Coronary artery (tissue), 2 donors: Measurements from ENCODE around the gene IFNE.
"Not testable (repeated sequence)": the region's sequence is repeated elsewhere in the genome, so short reads cannot be mapped to it uniquely, and the experiment has no call there.

Source experiments
- DNase-seq: peaks from one replicate; pipeline ENCODE4 v3.0.0-alpha.2; 2017; ENCODE audit warnings: low spot score
- H3K27ac ChIP-seq, 2 donors: fragments of 200-600 bp; sonication (generic); one replicate each; pipeline ENCODE4 v1.5.1; 2016 to 2019
- H3K4me3 ChIP-seq: fragments of 200-600 bp; sonication (generic); 2 replicates; pipeline ENCODE4 v1.5.1; 2016; ENCODE audit warnings: mild to moderate bottlenecking, moderate library complexity
- CTCF ChIP-seq: fragments of 200-600 bp; sonication (generic); IDR thresholded peaks from one replicate; pipeline ENCODE4 v1.5.1; 2019; ENCODE audit warnings: antibody characterized with exemption

IFNE gene

GRCh38 chr9:21465138-21465537, 17.0 kb downstream of the IFNE start:
- Histone ChIP-seq H3K27ac (no peak overlapping the region), H3K4me3 (no peak overlapping the region)
- no peak for DNase-seq
- TF ChIP-seq CTCF, result no peak

- no peak for DNase-seq
- Histone ChIP-seq H3K4me3 (no peak overlapping the region), H3K27ac (no peak overlapping the region)
- no peak for TF ChIP-seq CTCF
These were observed 20.7 kb downstream of the IFNE start for GRCh38 chr9:21461377-21461776.

DNA sequence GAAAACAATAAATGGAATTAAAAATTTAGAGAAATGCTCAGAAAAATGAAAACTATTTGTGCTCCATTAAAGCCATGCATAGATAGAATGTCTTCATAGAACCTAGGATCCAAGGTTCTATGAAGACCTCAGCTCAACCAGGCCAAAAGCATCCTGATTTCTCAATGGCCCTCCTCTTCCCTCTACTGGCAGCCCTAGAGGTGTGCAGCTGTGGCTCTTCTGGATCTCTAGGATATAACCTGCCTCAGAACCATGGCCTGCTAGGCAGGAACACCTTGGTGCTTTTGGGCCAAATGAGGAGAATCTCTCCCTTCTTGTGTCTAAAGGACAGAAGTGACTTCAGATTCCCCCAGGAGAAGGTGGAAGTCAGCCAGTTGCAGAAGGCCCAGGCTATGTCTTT, 26.8 kb downstream of the IFNE start:
- Histone ChIP-seq H3K27ac (no peak overlapping the region), H3K4me3 (no peak overlapping the region)
- DNase-seq, result no peak
- TF ChIP-seq CTCF, result peak; percentile 16

- TF ChIP-seq CTCF, result no peak
- no peak overlapping the region for H3K4me3 ChIP-seq
- no peak overlapping the region for H3K27ac ChIP-seq
- DNase-seq, result no peak
These were observed 28.0 kb downstream of the IFNE start for GRCh38 chr9:21454149-21454548.

GRCh38 chr9:21452681-21453080, 29.4 kb downstream of the IFNE start:
- DNase-seq, result no peak
- no peak for TF ChIP-seq CTCF
- Histone ChIP-seq H3K27ac (no peak overlapping the region), H3K4me3 (no peak overlapping the region)

DNA sequence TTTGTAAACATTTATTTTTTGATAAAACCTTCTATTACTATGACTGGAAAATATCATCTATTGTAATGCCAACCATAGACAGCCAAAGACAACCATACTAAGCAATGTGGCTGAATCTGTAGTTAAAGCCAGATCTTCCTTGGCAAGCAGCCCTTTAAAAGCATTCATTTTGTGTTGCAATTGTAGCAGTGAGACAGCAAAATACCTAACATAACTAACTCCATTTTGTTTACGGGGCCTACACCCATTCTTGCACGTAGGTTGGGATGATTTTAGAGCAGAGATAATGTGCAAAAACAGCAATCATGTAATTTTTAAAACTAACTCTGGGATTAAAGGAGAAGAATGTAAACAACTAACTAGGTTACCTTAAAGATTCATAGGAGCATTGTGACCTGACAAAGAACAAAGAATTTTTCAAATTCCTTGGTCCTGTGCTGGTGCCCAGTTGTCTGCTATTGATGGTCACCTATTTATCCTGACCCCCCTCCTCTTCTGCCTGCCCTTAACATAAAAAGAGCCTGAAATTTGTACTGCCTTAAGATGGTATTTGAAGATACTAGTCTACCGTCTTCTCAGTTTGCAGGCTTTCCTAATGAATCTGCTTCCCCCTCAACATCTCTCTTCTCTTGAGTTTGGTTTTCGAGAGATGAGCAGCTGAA, 31.2 kb downstream of the IFNE start:
- TF ChIP-seq CTCF, result no peak
- H3K27ac ChIP-seq, result no peak overlapping the region
- DNase-seq, result no peak
- H3K4me3 ChIP-seq, result no peak overlapping the region

GRCh38 chr9:21449312-21449711, 32.8 kb downstream of the IFNE start:
- not testable (repeated sequence) for H3K27ac ChIP-seq, H3K4me3 ChIP-seq, DNase-seq
